Stimulated activated CD8-positive, alpha-beta memory T cell treated with anti-CD3 and anti-CD28 coated beads, Interleukin-2, amount 100 ng/mL, for 1 hour (primary cell): ENCODE measurements around the gene APOF.
"Not testable (repeated sequence)": the region's sequence is repeated elsewhere in the genome, so short reads cannot be mapped to it uniquely, and the experiment has no call there.

Source experiments
- DNase-seq, 2 donors: peaks; one replicate each; pipeline ENCODE4 v3.0.0-alpha.2; 2020; ENCODE audit warnings: low read depth in 2 of 2

The APOF gene

GRCh38 chr12:56333197-56333678, 29.4 kb downstream of the APOF start:
- DNase-seq: no peak

GRCh38 chr12:56332512-56333196, 30.0 kb downstream of the APOF start:
- DNase-seq: no peak

GRCh38 chr12:56330936-56331490, 31.6 kb downstream of the APOF start:
- DNase-seq: no peak

GRCh38 chr12:56326533-56326932, 36.1 kb downstream of the APOF start:
- DNase-seq: no peak

- DNase-seq: no peak
Measured at GRCh38 chr12:56326126-56326525, 36.5 kb downstream of the APOF start.

GRCh38 chr12:56324206-56324605, 38.5 kb downstream of the APOF start:
- no peak for DNase-seq

GRCh38 chr12:56321610-56322009, 41.0 kb downstream of the APOF start:
- not testable (repeated sequence) for DNase-seq

GRCh38 chr12:56321027-56321426, 41.6 kb downstream of the APOF start:
- DNase-seq: no peak

GRCh38 chr12:56317675-56318074, 45.0 kb downstream of the APOF start:
- DNase-seq: no peak

- peak; percentile 84 to 85 for DNase-seq
Measured at GRCh38 chr12:56315622-56316473, 46.8 kb downstream of the APOF start, which contains the start of gene CNPY2. Gene CNPY2, minus strand, starts transcription at chr12:56315988. Its CDS starts 771 bp downstream, at chr12:56315217.

- no peak for DNase-seq
Measured at GRCh38 chr12:56315249-56315621, 47.4 kb downstream of the APOF start.

GRCh38 chr12:56311003-56311402, 51.7 kb downstream of the APOF start:
- no peak for DNase-seq
